BLaER1 treated with 17β-estradiol and CSF1 and Interleukin-3, amounts not matched to agents 10 nM and 100 nM (cell line): Measurements from ENCODE around the gene CKAP4.

Experiments
- H3K27ac ChIP-seq, 11 experiments: shearing (Covaris generic); formaldehyde crosslinking; 2 replicates each; pipeline ENCODE4 v1.8.1; 2022
- H3K27me3 ChIP-seq, 11 experiments: shearing (Covaris generic); formaldehyde crosslinking; 2 replicates each; pipeline ENCODE4 v1.8.1; 2022
- H3K36me3 ChIP-seq, 11 experiments: shearing (Covaris generic); formaldehyde crosslinking; 2 replicates each; pipeline ENCODE4 v1.8.1; 2022
- H3K4me1 ChIP-seq, 10 experiments: shearing (Covaris generic); formaldehyde crosslinking; 2 replicates each; pipeline ENCODE4 v1.8.1; 2022
- H3K4me2 ChIP-seq, 11 experiments: shearing (Covaris generic); formaldehyde crosslinking; 2 replicates each; pipeline ENCODE4 v1.8.1; 2022
- H3K4me3 ChIP-seq, 10 experiments: shearing (Covaris generic); formaldehyde crosslinking; 2 replicates each; pipeline ENCODE4 v1.8.1; 2022
- H3K9ac ChIP-seq, 11 experiments: shearing (Covaris generic); formaldehyde crosslinking; 2 replicates each; pipeline ENCODE4 v1.8.1; 2022
- H3K9me3 ChIP-seq, 11 experiments: shearing (Covaris generic); formaldehyde crosslinking; replicated peaks in 1 of 11; 2 replicates each; pipeline ENCODE4 v1.8.1; 2022
- H4K20me1 ChIP-seq, 11 experiments: shearing (Covaris generic); formaldehyde crosslinking; 2 replicates each; pipeline ENCODE4 v1.8.1; 2022
- Cebpa-rat ChIP-seq, 11 experiments: shearing (Covaris generic); IDR thresholded peaks; 2 replicates each; pipeline ENCODE4 v1.8.1; 2022

Gene CKAP4

GRCh38 chr12:106276032-106276740, 28.4 kb upstream of the CKAP4 start:
- Histone ChIP-seq H3K4me3 (no peak overlapping the region), H3K9me3 (peaks cover 0 to 4% (median 2%) of the 10 kb centered on the region in 11 experiments; a peak in 6 of 22 replicates), H3K27me3 (0 out of 22 replicates have a peak, but pooled peaks cover 0 to 8% (median 0%) of the 10 kb centered on the region in 11 experiments), H3K4me1 (peaks cover 23 to 40% (median 32%) of the 10 kb centered on the region in 10 experiments), H3K36me3 (no peaks in the 10 kb centered on the region), H3K4me2 (peak overlapping the region in 9 of 11 experiments; percentile 30 to 73 (median 49); a peak in 18 of 22 replicates), H3K9ac (no peak overlapping the region), H3K27ac (no peak overlapping the region), H4K20me1 (no peaks in the 10 kb centered on the region)
- TF ChIP-seq Cebpa-rat (IDR thresholded peaks at IDR 0.05) = no peak

DNA sequence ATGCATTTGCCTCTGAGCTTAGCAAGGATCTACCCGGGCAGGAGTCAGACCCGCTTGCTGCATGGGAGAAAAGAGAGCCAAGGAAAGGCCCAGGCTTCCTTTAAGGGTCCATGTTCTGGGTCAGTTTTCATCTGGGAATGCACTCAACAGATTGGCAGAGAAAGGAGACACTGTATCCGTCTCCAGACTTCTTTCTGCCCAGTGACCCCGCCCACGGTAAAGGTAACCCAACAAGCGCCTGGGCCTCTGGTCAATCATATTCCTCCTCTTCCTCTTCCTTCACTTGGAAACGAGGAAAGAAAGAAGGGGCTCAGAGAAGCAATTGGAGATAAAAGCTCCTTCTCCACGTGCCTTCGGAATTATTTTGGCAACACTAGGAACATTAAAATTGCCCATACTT, 27.6 kb upstream of the CKAP4 start:
- no peak overlapping the region for H3K4me3 ChIP-seq
- no peaks in the 10 kb centered on the region; a peak in 1 of 22 replicates for H3K9me3 ChIP-seq
- no peaks in the 10 kb centered on the region for H3K36me3 ChIP-seq
- peaks cover 23 to 40% (median 32%) of the 10 kb centered on the region in 10 experiments for H3K4me1 ChIP-seq
- H3K4me2 ChIP-seq = peak overlapping the region; percentile 30 to 73 (median 50)
- TF ChIP-seq Cebpa-rat (IDR thresholded peaks at IDR 0.05) = no peak
- 0 out of 22 replicates have a peak, but pooled peaks cover 0 to 8% (median 0%) of the 10 kb centered on the region in 11 experiments for H3K27me3 ChIP-seq
- H3K27ac ChIP-seq = no peak overlapping the region
- H3K9ac ChIP-seq = no peak overlapping the region
- H4K20me1 ChIP-seq = no peaks in the 10 kb centered on the region

DNA sequence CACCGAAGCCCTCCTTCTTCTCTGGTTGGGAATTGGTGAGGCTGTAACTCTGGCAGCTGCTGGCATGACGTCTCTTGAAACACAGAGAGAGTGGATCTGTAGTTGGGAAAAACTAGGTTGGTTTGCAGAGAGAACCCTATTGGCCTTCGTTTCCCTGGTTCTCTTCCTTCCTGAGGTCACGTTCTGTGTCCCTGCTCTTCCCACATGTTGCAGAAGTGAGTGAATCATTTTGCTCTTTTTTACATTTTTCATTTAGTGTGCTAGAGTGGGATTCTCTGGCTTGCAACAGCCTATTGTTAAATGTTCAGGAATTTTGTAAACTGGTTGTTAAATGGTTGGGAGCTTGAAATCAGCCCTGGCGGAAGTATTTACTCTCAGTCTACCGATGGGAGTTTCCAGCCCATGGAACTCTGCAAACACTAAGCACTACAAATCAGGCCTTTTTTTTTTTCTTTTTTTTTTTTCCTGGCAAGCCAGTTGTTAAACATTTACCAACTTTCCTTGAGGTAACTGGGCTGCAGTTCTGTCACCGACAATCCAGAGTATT, 26.8 kb upstream of the CKAP4 start:
- H3K27ac ChIP-seq = no peak overlapping the region
- TF ChIP-seq Cebpa-rat (IDR thresholded peaks at IDR 0.05) = no peak
- peaks cover 23 to 47% (median 32%) of the 10 kb centered on the region in 10 experiments for H3K4me1 ChIP-seq
- no peak overlapping the region for H3K9ac ChIP-seq
- peak overlapping the region; percentile 27 to 73 (median 49); a peak in 13 of 22 replicates for H3K4me2 ChIP-seq
- H3K36me3 ChIP-seq = no peaks in the 10 kb centered on the region
- H3K4me3 ChIP-seq = no peak overlapping the region
- 0 out of 22 replicates have a peak, but pooled peaks cover 0 to 8% (median 0%) of the 10 kb centered on the region in 11 experiments for H3K27me3 ChIP-seq
- no peaks in the 10 kb centered on the region; a peak in 1 of 22 replicates for H3K9me3 ChIP-seq
- H4K20me1 ChIP-seq = no peaks in the 10 kb centered on the region

- Histone ChIP-seq H3K27ac (no peak overlapping the region), H3K36me3 (no peaks in the 10 kb centered on the region), H3K27me3 (0 out of 22 replicates have a peak, but pooled peaks cover 0 to 8% (median 0%) of the 10 kb centered on the region in 11 experiments), H4K20me1 (no peaks in the 10 kb centered on the region), H3K9ac (no peak overlapping the region), H3K4me1 (peaks cover 23 to 53% (median 32%) of the 10 kb centered on the region in 10 experiments), H3K4me2 (peak overlapping the region; percentile 25 to 73 (median 46); a peak in 15 of 22 replicates), H3K4me3 (no peak overlapping the region), H3K9me3 (no peaks in the 10 kb centered on the region; a peak in 1 of 22 replicates)
- no peak for TF ChIP-seq Cebpa-rat (IDR thresholded peaks at IDR 0.05)
These were observed 26.2 kb upstream of the CKAP4 start for GRCh38 chr12:106274012-106274411.

DNA sequence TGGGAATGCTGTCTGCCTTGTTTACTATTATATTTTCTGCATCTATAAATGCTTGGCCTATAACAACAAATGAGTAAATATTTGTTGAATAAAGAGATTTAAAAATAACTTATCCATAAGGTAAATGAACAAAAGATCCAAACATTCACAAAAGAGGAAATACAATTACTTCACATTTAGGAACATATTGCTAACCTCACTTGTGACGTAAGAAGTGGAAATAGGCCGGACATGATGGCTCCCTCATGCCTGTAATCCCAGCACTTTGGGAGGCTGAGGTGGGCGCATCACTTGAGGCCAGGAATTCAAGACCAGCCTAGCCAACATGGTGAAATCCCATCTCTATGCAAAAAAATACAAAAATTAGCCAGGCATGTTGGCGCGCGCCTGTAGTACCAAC, 25.7 kb upstream of the CKAP4 start:
- Histone ChIP-seq H3K9me3 (no peaks in the 10 kb centered on the region), H4K20me1 (no peaks in the 10 kb centered on the region), H3K27me3 (0 out of 22 replicates have a peak, but pooled peaks cover 0 to 8% (median 0%) of the 10 kb centered on the region in 11 experiments), H3K4me3 (no peak overlapping the region), H3K9ac (no peak overlapping the region), H3K36me3 (no peaks in the 10 kb centered on the region), H3K4me2 (peak overlapping the region; percentile 14 to 73 (median 33); a peak in 13 of 22 replicates), H3K4me1 (peaks cover 23 to 57% (median 32%) of the 10 kb centered on the region in 10 experiments), H3K27ac (no peak overlapping the region)
- TF ChIP-seq Cebpa-rat (IDR thresholded peaks at IDR 0.05) = no peak

DNA sequence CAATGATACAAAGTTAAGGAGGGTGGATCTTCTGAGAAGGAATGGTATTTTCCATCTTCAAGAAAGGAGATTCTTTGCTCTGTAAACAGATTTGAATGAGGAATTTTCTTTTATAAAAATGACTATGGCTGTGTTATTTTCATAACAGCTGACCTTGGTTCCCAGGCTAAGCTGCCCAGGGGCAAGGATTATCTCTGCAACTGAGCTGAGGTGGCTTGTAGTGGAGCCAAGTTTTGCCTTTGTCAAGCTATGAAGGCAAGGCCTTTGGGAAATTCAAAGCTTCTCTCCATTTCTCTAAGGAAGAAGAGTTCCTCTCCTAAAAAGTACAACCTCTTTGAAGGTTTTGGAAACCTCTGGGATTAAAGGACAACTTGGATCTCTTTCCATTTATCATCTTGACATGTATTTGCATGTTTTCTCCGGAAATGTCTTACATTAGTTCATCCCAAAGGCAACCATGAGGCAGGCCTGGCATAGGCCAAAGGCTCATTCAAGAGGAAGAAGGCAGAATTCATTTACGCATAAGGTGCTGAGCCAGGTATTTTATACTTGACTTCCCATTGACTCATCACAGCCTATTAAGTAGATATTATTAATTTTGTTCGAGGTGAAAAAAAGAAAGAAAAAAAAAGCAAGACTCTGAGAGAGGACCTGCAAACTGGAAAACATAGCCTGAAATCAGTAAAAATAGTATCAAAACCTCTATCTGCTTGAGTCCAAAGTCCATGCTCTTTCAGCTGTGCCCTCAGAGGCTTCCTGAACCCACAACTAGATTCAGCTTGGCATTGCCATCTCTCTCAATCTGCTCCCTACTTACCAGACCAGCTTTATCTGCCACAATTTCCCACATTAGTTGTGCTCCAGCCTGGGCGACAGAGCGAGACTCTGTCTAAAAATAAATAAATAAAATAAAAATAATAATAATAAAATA, 24.0 kb upstream of the CKAP4 start:
- H3K9ac ChIP-seq = no peak overlapping the region
- H3K9me3 ChIP-seq = no peaks in the 10 kb centered on the region
- H3K4me2 ChIP-seq = no peak overlapping the region
- H4K20me1 ChIP-seq = no peaks in the 10 kb centered on the region
- H3K27me3 ChIP-seq = no peaks in the 10 kb centered on the region
- no peak for TF ChIP-seq Cebpa-rat (IDR thresholded peaks at IDR 0.05)
- H3K27ac ChIP-seq = no peak overlapping the region
- no peak overlapping the region for H3K4me3 ChIP-seq
- peaks cover 23 to 57% (median 32%) of the 10 kb centered on the region in 10 experiments for H3K4me1 ChIP-seq
- no peaks in the 10 kb centered on the region for H3K36me3 ChIP-seq

DNA sequence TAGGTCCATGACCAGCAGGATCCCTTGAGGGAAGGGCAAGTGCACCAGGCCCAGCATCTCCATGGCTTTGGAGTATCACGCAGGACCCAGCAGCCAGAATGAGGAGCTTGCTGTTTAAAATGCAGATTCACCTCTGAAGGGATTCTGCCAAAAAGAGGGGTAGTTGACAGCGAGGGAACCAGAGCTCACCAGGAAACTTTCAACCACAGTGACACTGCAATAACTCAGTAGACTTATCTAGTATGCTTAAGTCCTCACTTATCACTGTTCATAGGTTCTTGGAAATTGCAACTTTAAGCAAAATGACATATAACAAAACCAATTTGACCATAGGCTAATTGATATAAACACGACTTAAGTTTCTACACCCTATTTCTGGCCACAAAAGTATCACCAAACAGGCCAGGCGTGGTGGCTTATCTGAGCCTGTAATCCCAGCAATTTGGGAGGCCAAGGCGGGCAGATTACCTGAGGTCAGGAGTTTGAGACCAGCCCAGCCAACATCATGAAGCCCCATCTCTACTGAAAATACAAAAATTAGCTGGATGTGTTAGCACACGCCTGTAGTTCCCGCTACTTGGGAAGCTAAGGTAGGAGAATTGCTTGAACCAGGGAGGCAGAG, 21.4 kb upstream of the CKAP4 start:
- peak overlapping the region in 4 of 11 experiments; percentile 19 to 62 (median 28); a peak in 5 of 22 replicates for H3K4me2 ChIP-seq
- no peaks in the 10 kb centered on the region for H3K27me3 ChIP-seq
- H3K4me3 ChIP-seq = no peak overlapping the region
- H3K36me3 ChIP-seq = no peaks in the 10 kb centered on the region
- TF ChIP-seq Cebpa-rat (IDR thresholded peaks at IDR 0.05) = no peak
- H3K9me3 ChIP-seq = no peaks in the 10 kb centered on the region
- peak overlapping the region in 2 of 11 experiments; percentile 12 to 48; a peak in 1 of 22 replicates for H3K27ac ChIP-seq
- no peaks in the 10 kb centered on the region for H4K20me1 ChIP-seq
- no peak overlapping the region for H3K9ac ChIP-seq
- peaks cover 6 to 34% (median 10%) of the 10 kb centered on the region in 10 experiments; a peak in 19 of 20 replicates for H3K4me1 ChIP-seq

- Histone ChIP-seq H3K36me3 (no peaks in the 10 kb centered on the region), H3K9ac (no peak overlapping the region), H3K4me1 (peaks cover 0 to 18% (median 0%) of the 10 kb centered on the region in 10 experiments; a peak in 7 of 20 replicates), H3K4me3 (no peak overlapping the region), H3K27me3 (no peaks in the 10 kb centered on the region), H3K9me3 (no peaks in the 10 kb centered on the region), H3K27ac (no peak overlapping the region), H4K20me1 (no peaks in the 10 kb centered on the region), H3K4me2 (no peak overlapping the region)
- no peak for TF ChIP-seq Cebpa-rat (IDR thresholded peaks at IDR 0.05)
These were observed 19.7 kb upstream of the CKAP4 start for GRCh38 chr12:106267535-106267934.
